Measurements from ENCODE around the gene ATXN7L1. TPM values are rescaled to one million over a fixed set of nuclear protein-coding genes. Genes with fewer than 3 reads are reported as not detected.

Gene ATXN7L1
- total and polyA plus RNA-seq, 2 of the 8 experiments (the other 6 are each of a cell fraction or from before 2014, with no cell fraction given) = 14.3 to 34.0 TPM

GRCh38 chr7:105693576-105693975, 182.8 kb downstream of the ATXN7L1 start (continued):
- TF ChIP-seq ZNF274 (IDR thresholded peaks at IDR 0.05; ENCODE audit: borderline replicate concordance, extremely low read depth, low read length) = no peak
- TF ChIP-seq, protein P1, sequence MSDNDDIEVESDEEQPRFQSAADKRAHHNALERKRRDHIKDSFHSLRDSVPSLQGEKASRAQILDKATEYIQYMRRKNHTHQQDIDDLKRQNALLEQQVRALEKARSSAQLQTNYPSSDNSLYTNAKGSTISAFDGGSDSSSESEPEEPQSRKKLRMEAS (IDR thresholded peaks at IDR 0.05) = no peak

Measured in H1 (cell line).